ENCODE measurements around the gene C2.
A peak's percentile ranks its signal among the peaks of the same experiment; 100 is the strongest.

DNA sequence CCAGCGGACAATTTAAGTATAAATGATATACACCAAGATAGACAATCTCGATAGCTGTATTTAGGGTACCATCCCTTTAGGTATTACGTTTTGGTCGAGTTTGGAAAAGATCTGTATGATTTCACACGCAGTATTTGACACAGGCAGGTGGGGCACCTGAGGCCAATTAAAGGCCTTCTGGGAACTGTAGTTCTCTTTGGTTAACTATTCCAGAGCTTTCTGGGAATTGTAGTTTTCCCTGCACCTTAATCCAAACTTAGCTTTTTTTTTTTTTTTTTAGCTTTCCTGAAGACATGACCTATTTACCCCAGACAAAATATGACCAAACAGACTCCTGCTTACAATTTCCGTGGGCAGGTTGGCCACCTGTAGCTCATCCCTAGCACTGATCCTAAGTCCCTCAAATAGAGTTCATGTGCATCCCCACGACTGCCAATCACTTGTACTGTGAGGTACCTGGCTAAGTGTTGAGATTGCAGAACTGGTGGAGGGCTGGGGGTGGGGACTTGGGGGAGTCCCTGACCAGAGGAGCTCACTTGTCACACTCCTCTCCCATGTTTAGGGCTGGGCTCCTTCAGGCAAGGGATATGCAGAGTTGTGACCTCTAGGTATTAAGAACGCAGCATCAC is 29.0 kb upstream of the C2 start:
- TF ChIP-seq, protein P1, sequence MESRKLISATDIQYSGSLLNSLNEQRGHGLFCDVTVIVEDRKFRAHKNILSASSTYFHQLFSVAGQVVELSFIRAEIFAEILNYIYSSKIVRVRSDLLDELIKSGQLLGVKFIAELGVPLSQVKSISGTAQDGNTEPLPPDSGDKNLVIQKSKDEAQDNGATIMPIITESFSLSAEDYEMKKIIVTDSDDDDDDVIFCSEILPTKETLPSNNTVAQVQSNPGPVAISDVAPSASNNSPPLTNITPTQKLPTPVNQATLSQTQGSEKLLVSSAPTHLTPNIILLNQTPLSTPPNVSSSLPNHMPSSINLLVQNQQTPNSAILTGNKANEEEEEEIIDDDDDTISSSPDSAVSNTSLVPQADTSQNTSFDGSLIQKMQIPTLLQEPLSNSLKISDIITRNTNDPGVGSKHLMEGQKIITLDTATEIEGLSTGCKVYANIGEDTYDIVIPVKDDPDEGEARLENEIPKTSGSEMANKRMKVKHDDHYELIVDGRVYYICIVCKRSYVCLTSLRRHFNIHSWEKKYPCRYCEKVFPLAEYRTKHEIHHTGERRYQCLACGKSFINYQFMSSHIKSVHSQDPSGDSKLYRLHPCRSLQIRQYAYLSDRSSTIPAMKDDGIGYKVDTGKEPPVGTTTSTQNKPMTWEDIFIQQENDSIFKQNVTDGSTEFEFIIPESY (IDR thresholded peaks at IDR 0.05; ENCODE audit: borderline replicate concordance, low read depth), result no peak
- TF ChIP-seq EP300 (IDR thresholded peaks at IDR 0.05; ENCODE audit: borderline replicate concordance in 1 of 2, low read depth in 1 of 2, low read length in 1 of 2) (no peak), TCF12 (IDR thresholded peaks at IDR 0.05) (peak; percentile 33; the same call in 1 of the 2 replicates)
- TF ChIP-seq, protein P2, sequence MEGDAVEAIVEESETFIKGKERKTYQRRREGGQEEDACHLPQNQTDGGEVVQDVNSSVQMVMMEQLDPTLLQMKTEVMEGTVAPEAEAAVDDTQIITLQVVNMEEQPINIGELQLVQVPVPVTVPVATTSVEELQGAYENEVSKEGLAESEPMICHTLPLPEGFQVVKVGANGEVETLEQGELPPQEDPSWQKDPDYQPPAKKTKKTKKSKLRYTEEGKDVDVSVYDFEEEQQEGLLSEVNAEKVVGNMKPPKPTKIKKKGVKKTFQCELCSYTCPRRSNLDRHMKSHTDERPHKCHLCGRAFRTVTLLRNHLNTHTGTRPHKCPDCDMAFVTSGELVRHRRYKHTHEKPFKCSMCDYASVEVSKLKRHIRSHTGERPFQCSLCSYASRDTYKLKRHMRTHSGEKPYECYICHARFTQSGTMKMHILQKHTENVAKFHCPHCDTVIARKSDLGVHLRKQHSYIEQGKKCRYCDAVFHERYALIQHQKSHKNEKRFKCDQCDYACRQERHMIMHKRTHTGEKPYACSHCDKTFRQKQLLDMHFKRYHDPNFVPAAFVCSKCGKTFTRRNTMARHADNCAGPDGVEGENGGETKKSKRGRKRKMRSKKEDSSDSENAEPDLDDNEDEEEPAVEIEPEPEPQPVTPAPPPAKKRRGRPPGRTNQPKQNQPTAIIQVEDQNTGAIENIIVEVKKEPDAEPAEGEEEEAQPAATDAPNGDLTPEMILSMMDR (IDR thresholded peaks at IDR 0.05), result no peak

Measured in SK-N-SH (cell line).